ENCODE results near the gene NAP1L3.

The NAP1L3 gene

GRCh38 chrX:93673056-93673868, at the start of gene NAP1L3:
TSS of gene NAP1L3 (minus strand) at chrX:93673578. CDS start at chrX:93673304, 274 bp downstream.
- TF ChIP-seq, protein P1, sequence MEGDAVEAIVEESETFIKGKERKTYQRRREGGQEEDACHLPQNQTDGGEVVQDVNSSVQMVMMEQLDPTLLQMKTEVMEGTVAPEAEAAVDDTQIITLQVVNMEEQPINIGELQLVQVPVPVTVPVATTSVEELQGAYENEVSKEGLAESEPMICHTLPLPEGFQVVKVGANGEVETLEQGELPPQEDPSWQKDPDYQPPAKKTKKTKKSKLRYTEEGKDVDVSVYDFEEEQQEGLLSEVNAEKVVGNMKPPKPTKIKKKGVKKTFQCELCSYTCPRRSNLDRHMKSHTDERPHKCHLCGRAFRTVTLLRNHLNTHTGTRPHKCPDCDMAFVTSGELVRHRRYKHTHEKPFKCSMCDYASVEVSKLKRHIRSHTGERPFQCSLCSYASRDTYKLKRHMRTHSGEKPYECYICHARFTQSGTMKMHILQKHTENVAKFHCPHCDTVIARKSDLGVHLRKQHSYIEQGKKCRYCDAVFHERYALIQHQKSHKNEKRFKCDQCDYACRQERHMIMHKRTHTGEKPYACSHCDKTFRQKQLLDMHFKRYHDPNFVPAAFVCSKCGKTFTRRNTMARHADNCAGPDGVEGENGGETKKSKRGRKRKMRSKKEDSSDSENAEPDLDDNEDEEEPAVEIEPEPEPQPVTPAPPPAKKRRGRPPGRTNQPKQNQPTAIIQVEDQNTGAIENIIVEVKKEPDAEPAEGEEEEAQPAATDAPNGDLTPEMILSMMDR (IDR thresholded peaks at IDR 0.05; ENCODE audit: insufficient read depth, low read depth, low read length, missing control alignments) = no peak
- H3K4me3 ChIP-seq (ENCODE audit: low read length) = peak within 1 kb of the TSS; percentile 39
- peak; percentile 23 for DNase-seq (ENCODE audit: low read depth)

DNA sequence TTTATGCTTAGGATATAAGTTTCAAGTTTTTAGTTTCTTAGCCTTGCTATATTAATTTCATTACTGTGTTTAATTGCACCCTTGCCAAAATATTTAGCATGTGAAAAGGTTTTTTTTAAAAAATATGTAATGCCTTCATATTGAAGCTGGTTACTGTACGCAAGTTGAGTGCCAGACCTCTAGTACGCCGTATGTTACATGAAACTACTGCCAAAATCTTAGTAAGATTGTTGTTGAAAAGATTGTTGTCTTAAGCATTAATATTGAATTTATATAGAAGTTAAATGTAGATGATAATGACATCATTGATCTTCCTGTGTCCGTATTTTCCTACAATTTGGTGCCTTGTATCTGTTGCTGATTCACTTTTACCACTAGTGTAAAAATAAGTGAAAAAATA, 37.7 kb upstream of the NAP1L3 start:
- H3K4me3 ChIP-seq (ENCODE audit: low read length) = no peak overlapping the region
- no peak for DNase-seq (ENCODE audit: low read depth)
- TF ChIP-seq, protein P1 (IDR thresholded peaks at IDR 0.05; ENCODE audit: insufficient read depth, low read depth, low read length, missing control alignments) = no peak

- no peak overlapping the region for H3K4me3 ChIP-seq (ENCODE audit: low read length)
- TF ChIP-seq, protein P1 (IDR thresholded peaks at IDR 0.05; ENCODE audit: insufficient read depth, low read depth, low read length, missing control alignments) = no peak
- no peak for DNase-seq (ENCODE audit: low read depth)
These were observed 30.3 kb upstream of the NAP1L3 start for GRCh38 chrX:93703701-93704100.

- DNase-seq (ENCODE audit: low read depth) = no peak
- TF ChIP-seq, protein P1 (IDR thresholded peaks at IDR 0.05; ENCODE audit: insufficient read depth, low read depth, low read length, missing control alignments) = no peak
- H3K4me3 ChIP-seq (ENCODE audit: low read length) = no peak overlapping the region
These were observed 22.6 kb upstream of the NAP1L3 start for GRCh38 chrX:93695981-93696380.

DNA sequence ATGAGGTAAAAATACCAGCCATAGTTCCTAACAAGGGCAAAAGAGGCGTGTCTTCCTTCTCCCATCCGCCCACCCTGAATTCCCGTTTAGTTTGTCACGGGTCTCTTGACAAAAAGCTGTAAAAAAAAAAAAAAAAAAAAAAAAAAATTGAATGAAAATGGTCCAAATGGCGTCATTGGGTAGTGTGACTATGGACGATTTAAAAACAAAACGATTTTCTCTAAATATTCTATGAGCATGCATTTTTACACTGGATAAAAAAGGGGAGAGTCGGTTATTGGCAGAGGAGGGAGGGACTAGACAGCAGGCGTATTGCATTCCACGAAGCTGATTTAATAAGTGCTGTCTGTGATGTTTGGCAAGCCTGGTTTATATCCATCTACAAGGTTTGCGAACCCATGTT, 492 bp upstream of the NAP1L3 start, which contains the start of gene FAM133A:
Gene FAM133A (plus strand): TSS at position 338 of the 403 bp plus-strand sequence. CDS start 35,214 bp downstream, outside the sequence.
- peak within 1 kb of the TSS; percentile 39 for H3K4me3 ChIP-seq (ENCODE audit: low read length)
- TF ChIP-seq, protein P1 (IDR thresholded peaks at IDR 0.05; ENCODE audit: insufficient read depth, low read depth, low read length, missing control alignments) = no peak
- DNase-seq (ENCODE audit: low read depth) = peak; percentile 3

GRCh38 chrX:93660575-93660974, 12.8 kb downstream of the NAP1L3 start:
- no peak overlapping the region for H3K4me3 ChIP-seq (ENCODE audit: low read length)
- DNase-seq (ENCODE audit: low read depth) = no peak
- TF ChIP-seq, protein P1 (IDR thresholded peaks at IDR 0.05; ENCODE audit: insufficient read depth, low read depth, low read length, missing control alignments) = no peak

Data from epithelial cell of esophagus (primary cell).